IPS-18a (cell line): ENCODE data around the gene SEC14L6.
"Not testable (repeated sequence)": the region's sequence is repeated elsewhere in the genome, so short reads cannot be mapped to it uniquely, and the experiment has no call there.

Experiments
- H3K27ac ChIP-seq: one replicate; pipeline ENCODE4 v1.5.1; 2013; ENCODE audit warnings: low read length
- H3K27me3 ChIP-seq: one replicate; pipeline ENCODE4 v1.6.1; 2013; ENCODE audit warnings: mild to moderate bottlenecking, low read length; ENCODE audit not compliant: control insufficient read depth, insufficient read depth
- H3K36me3 ChIP-seq: one replicate; pipeline ENCODE4 v1.6.1; 2013; ENCODE audit warnings: low read depth, low read length; ENCODE audit not compliant: control insufficient read depth
- H3K4me1 ChIP-seq: one replicate; pipeline ENCODE4 v1.6.1; 2013; ENCODE audit warnings: low read depth, low read length; ENCODE audit not compliant: control insufficient read depth
- H3K4me3 ChIP-seq: one replicate; pipeline ENCODE4 v1.5.1; 2013; ENCODE audit warnings: low read length
- H3K9ac ChIP-seq: one replicate; pipeline ENCODE4 v1.6.1; 2013; ENCODE audit warnings: mild to moderate bottlenecking, low read length, moderate library complexity
- H3K9me3 ChIP-seq: one replicate; pipeline ENCODE4 v1.6.1; 2013; ENCODE audit warnings: low read depth, low read length; ENCODE audit not compliant: control insufficient read depth

The SEC14L6 gene

DNA sequence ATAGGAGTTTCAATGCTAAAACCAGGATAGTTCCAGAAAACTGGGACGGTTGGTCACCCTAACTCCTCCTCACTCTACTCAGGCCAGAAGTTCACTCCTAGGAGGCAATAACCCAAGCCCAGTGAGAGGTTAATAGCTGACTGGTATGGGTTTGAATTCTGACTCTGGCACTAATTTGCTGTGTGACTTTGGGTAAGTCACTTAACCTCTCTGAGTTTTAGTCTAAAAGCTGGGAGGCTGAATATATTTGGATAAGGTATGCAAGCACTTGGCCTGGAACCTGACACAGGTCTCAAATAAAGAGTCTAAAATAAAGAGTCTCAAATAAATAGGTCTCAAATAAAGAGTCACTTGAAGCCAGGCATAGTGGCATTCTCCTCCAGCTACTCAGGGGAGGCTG, 6.2 kb upstream of the SEC14L6 start:
- Histone ChIP-seq H3K27me3 (no peaks in the 10 kb centered on the region), H3K27ac (no peak overlapping the region), H3K9me3 (no peaks in the 10 kb centered on the region), H3K4me1 (no peaks in the 10 kb centered on the region), H3K36me3 (no peaks in the 10 kb centered on the region), H3K4me3 (no peak overlapping the region), H3K9ac (no peak overlapping the region)

DNA sequence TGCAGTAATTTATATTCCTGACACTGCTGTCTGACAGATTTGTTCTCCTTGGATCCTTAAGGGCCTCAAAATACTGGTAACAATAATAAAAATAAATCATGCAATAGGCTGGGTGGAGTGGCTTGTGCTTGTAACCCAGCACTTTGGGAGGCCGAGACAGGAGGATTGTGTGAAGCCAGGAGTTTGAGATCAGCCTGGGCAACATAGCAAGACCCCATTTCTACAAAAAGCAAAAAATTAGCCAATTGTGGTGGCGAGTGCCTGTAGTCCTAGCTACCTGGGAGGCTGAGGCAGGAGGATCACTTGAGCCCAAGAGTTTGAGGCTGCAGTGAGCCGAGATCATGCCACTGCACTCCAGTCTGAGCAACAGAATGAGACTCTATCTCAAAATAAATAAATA, 5.3 kb upstream of the SEC14L6 start:
- H3K4me1 ChIP-seq, H3K4me3 ChIP-seq, H3K9ac ChIP-seq, H3K27ac ChIP-seq, H3K27me3 ChIP-seq, H3K9me3 ChIP-seq, H3K36me3 ChIP-seq: not testable (repeated sequence)

DNA sequence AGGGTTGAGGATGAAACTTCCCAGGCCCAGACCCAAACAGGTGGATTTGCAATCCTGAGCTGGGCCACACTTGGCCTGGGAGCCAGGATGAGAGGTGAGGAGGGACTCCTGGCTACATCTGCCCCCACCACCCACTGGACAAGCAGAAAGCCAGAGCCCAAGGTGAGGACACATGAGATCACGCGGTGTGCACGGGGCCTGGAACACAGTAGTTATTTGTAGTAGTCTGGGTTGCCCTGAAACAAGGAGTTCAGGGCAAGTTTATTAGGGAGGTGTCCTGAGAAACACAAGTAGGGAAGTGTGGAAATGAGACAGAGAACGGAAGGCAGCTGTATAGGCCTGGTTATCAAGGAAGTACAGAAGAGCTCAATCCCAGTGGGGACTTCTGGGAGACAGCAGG, 647 bp upstream of the SEC14L6 start:
- no peak overlapping the region for H3K27ac ChIP-seq
- H3K4me1 ChIP-seq = no peaks in the 10 kb centered on the region
- H3K27me3 ChIP-seq = peaks cover 14% of the 10 kb centered on the region
- H3K9ac ChIP-seq = no peak overlapping the region
- no peak overlapping the region for H3K4me3 ChIP-seq
- no peaks in the 10 kb centered on the region for H3K9me3 ChIP-seq
- H3K36me3 ChIP-seq = no peaks in the 10 kb centered on the region

DNA sequence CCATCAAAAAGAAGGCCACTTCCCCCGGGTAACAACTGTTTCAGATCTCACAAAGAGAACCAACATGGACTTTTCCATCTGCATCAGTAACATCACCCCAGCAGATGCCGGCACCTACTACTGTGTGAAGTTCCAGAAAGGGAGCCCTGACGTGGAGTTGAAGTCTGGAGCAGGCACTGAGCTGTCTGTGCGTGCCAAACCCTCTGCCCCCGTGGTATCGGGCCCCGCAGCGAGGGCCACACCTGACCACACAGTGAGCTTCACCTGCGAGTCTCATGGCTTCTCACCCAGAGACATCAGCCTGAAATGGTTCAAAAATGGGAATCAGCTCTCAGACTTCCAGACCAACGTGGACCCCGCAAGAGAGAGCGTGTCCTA, 3.7 kb downstream of the SEC14L6 start:
- Histone ChIP-seq H3K9ac (peak overlapping the region; percentile 9), H3K4me3 (peak overlapping the region; percentile 53), H3K27me3 (peaks cover 22% of the 10 kb centered on the region), H3K36me3 (no peaks in the 10 kb centered on the region), H3K4me1 (no peaks in the 10 kb centered on the region), H3K9me3 (no peaks in the 10 kb centered on the region), H3K27ac (no peak overlapping the region)

DNA sequence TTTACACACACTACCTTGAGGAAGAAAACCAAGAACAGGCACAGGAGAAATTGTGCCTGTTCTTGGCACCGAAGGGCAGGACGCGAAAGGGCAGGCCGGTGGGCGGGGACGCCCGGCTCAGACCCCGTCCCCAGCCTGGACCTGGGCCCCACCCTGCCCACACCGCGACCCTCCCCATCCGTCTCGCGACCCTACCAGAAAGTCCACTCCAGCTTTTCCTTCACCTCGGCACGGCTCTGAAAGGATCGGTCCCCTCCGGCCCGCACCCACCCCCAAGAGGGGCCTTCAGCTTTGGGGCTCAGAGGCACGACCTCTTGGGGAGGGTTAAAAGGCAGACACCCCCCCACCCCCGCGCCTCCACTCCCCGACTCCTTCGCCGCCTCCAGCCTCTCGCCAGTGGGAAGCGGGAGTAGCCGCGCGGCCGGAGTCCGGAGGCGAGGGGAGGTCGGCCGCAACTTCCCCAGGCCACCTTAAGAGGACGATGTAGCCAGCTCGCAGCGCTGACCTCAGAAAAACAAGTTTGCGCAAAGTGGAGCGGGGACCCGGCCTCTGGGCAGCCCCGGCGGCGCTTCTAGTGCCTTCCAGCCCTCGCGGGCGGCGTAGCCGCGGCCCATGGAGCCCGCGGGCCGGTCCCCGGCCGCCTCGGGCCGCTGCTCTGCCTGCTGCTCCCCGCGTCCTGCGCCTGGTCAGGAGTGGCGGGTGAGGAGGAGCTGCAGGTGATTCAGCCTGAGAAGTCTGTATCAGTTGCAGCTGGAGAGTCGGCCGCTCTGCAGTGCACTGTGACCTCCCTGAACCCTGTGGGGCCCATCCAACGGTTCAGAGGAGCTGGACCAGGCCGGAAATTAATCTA, 4.4 kb downstream of the SEC14L6 start:
- H3K27ac ChIP-seq = no peak overlapping the region
- H3K4me1 ChIP-seq = no peaks in the 10 kb centered on the region
- peak overlapping the region; percentile 9 for H3K9ac ChIP-seq
- no peaks in the 10 kb centered on the region for H3K36me3 ChIP-seq
- H3K9me3 ChIP-seq = no peaks in the 10 kb centered on the region
- H3K27me3 ChIP-seq = peaks cover 22% of the 10 kb centered on the region
- peak overlapping the region; percentile 53 for H3K4me3 ChIP-seq

DNA sequence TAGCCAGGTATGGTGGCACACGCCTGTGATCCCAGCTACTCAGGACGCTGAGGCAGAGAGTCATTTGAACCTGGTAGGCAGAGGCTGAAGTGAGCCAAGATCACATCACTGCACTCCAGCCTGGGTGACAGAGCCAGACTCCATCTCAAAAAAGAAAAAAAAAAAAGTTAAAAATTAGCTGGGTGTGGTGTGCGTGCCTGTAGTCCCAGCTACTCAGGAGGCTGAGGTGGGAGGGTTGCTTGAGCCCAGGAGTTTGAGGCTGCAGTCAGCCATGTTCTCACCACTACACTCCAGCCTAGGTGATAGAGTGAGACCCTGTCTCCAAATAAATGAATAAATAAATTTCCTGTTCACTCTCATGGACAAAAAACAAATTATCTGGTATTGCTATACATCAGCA, 5.0 kb downstream of the SEC14L6 start:
- not testable (repeated sequence) for H3K4me1 ChIP-seq, H3K9me3 ChIP-seq, H3K36me3 ChIP-seq, H3K27ac ChIP-seq, H3K9ac ChIP-seq
- Histone ChIP-seq H3K27me3 (peaks cover 22% of the 10 kb centered on the region), H3K4me3 (peak overlapping the region; percentile 53)

DNA sequence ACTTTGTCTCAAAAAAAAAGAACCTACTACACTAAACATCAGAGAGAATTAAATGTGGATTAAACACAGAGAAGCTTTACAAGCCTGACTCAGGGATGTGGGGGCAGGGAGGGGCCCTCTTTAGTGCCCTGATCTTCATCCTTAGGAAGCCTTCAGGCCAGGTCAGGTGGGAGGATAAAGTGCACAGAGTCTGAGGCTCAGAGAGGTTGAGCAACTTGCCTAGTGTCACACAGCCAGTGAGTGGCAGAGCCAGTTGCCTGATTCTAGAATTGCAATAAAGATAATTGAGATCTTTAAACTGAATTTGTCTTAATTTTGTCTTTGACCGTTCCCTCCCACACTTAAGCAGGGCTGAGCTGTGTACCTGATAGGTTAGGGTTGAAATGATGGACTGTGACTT, 7.2 kb downstream of the SEC14L6 start:
- Histone ChIP-seq H3K9me3 (no peaks in the 10 kb centered on the region), H3K27ac (no peak overlapping the region), H3K4me1 (no peaks in the 10 kb centered on the region), H3K4me3 (no peak overlapping the region), H3K36me3 (no peaks in the 10 kb centered on the region), H3K27me3 (peaks cover 22% of the 10 kb centered on the region), H3K9ac (no peak overlapping the region)

DNA sequence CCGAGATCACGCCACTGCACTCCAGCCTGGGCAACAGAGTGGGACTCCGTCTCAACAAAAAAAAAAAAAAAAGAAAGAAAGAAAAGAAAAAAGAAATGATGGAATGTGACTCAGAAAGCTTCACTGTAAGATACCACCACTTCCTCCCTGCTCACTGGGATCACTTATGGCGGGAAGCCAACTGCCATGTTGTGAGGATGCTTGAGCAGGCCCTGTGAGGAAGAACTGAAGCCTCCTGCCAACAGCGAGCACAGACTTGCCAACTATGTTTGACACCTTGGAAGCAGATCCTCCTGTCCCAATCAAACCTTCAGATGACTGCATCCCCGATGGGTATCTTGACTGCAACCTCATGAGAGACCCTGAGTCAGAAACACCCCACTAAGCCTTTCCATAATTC, 8.3 kb downstream of the SEC14L6 start:
- H3K9me3 ChIP-seq = no peaks in the 10 kb centered on the region
- H3K4me1 ChIP-seq = no peaks in the 10 kb centered on the region
- peaks cover 16% of the 10 kb centered on the region for H3K27me3 ChIP-seq
- H3K36me3 ChIP-seq = no peaks in the 10 kb centered on the region
- no peak overlapping the region for H3K4me3 ChIP-seq
- no peak overlapping the region for H3K9ac ChIP-seq
- no peak overlapping the region for H3K27ac ChIP-seq

DNA sequence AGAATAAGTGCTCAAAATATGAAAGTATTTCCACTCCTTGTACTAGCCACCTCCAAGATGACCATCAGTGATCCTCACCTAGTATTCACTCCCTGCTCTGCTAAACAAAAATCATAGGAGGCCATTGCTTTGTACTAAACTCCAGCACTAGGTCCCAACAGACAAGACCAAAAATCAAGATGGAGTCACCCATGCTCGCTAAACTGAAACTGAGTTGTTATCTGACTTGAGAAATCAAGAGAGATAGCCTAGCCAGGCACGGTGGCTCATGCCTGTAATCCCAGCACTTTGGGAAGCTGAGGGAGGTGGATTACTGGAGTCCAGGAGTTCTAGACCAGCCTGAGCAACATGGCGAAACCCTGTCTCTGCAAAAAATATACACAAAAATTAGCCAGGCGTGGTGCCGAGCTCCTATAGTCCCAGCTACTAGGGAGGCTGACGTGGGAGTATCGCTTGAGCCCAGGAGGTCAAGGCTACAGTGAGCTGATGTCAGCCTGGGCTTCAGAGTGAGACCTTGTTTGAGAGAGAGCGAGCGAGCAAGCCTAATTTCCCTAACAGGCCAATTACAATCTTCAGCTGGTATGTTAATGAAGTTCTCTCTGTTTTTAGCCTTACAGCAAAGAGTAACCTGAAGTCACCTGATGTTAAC, 9.3 kb downstream of the SEC14L6 start:
- no peak overlapping the region for H3K27ac ChIP-seq
- H3K9me3 ChIP-seq = no peaks in the 10 kb centered on the region
- H3K27me3 ChIP-seq = peaks cover 7% of the 10 kb centered on the region
- H3K9ac ChIP-seq = no peak overlapping the region
- no peak overlapping the region for H3K4me3 ChIP-seq
- H3K36me3 ChIP-seq = no peaks in the 10 kb centered on the region
- H3K4me1 ChIP-seq = no peaks in the 10 kb centered on the region

DNA sequence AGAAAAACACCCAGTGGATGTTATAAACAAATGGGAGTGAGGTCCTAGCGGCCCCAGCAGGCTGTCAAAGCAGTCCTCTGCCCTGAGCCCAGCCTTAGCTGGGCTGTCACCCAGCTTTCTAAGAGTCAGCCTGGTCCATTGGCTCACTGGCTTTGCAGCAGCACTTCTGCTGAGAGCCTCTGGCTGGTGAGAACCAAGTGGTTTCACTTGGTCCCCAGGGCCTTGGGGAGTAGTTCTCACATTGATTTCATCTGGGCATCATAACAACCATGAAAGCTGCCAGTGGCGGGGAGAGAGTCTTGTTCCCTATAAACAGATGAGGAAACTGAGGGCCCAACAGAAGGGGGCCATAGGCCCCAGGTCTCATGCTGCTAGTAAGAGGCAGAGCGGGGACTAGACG, 11.4 kb downstream of the SEC14L6 start:
- H3K27me3 ChIP-seq = no peaks in the 10 kb centered on the region
- no peaks in the 10 kb centered on the region for H3K9me3 ChIP-seq
- no peak overlapping the region for H3K9ac ChIP-seq
- no peak overlapping the region for H3K4me3 ChIP-seq
- H3K4me1 ChIP-seq = no peaks in the 10 kb centered on the region
- H3K27ac ChIP-seq = no peak overlapping the region
- no peaks in the 10 kb centered on the region for H3K36me3 ChIP-seq

DNA sequence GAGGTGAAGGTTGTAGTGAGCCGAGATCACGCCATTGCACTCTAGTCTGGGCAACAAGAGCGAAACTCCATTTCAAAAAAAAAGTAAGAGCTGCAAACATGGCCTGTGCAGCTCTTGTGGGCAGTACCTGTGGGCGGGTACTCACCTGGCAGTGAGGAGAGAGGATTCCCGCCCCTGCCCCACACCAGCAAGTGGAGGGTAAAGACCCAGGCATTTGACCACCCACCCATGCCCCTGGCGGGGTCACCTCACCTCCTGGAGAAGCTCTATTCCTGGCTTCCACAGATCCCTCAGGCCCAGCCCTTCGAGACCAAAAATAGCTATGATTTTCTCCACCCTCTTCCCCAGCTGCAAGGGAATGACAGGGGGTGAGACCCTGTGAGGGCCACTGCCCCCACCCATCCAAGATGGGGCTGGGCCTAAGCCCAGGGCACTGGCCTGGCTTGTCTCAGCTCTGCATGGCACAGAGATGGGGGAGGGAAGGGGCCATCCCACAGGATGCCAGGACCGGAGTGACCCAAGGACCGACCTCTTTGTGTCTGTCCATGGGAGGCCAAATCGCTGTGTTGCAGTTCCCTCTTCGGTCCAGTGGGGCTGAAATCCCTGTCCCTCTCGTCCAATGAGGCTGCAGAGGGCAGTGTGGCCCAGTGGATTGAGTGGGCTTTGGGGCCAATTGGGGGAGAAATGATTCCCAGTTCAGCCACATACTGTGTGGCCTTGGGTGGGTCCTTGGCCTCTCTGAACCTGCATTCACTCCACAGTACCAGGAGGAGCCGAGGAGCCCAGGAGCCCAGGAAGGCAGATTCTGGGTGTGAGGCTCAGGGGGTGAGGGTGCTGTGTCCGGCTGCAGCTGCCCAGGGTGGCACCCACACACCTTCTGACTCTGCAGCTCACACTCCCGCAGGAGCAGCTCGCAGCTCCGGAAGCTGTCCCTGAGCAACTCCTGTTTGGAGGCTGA, 14.6 kb downstream of the SEC14L6 start:
- Histone ChIP-seq H3K9ac (no peak overlapping the region), H3K9me3 (no peaks in the 10 kb centered on the region), H3K36me3 (no peaks in the 10 kb centered on the region), H3K4me3 (no peak overlapping the region), H3K4me1 (no peaks in the 10 kb centered on the region), H3K27ac (no peak overlapping the region), H3K27me3 (no peaks in the 10 kb centered on the region)
